GM21723 (cell line): ENCODE measurements around the gene FOXO3.
A peak's percentile ranks its signal among the peaks of the same experiment; 100 is the strongest.

Source experiments
- ATAC-seq: cut with Tn5 transposase; IDR thresholded peaks from one replicate; pipeline ENCODE4 v1.9.1; 2021; ENCODE audit warnings: mild to moderate bottlenecking, moderate library complexity; ENCODE audit not compliant: unreplicated experiment

Gene FOXO3

GRCh38 chr6:108574457-108575141 is 13.9 kb downstream of the FOXO3 start:
- no peak for ATAC-seq

- ATAC-seq = no peak
These were observed 15.3 kb downstream of the FOXO3 start for GRCh38 chr6:108575905-108576494.

- no peak for ATAC-seq
These were observed 16.0 kb downstream of the FOXO3 start for GRCh38 chr6:108576709-108577108.

- no peak for ATAC-seq
These were observed 17.4 kb downstream of the FOXO3 start for GRCh38 chr6:108578166-108578565.

- ATAC-seq = no peak
These were observed 18.0 kb downstream of the FOXO3 start for GRCh38 chr6:108578595-108579327.

- no peak for ATAC-seq
These were observed 18.6 kb downstream of the FOXO3 start for GRCh38 chr6:108579328-108579721.

GRCh38 chr6:108580646-108581045 is 19.9 kb downstream of the FOXO3 start:
- no peak for ATAC-seq

GRCh38 chr6:108581237-108581931 is 20.7 kb downstream of the FOXO3 start:
- ATAC-seq = no peak

- ATAC-seq = no peak
These were observed 21.3 kb downstream of the FOXO3 start for GRCh38 chr6:108581932-108582475.

GRCh38 chr6:108582618-108583017 is 21.9 kb downstream of the FOXO3 start:
- ATAC-seq = no peak

GRCh38 chr6:108584323-108584722 is 23.6 kb downstream of the FOXO3 start:
- ATAC-seq = no peak

GRCh38 chr6:108585359-108585758 is 24.6 kb downstream of the FOXO3 start:
- ATAC-seq = no peak

GRCh38 chr6:108585921-108586536 is 25.3 kb downstream of the FOXO3 start:
- ATAC-seq = no peak

- ATAC-seq = no peak
These were observed 26.7 kb downstream of the FOXO3 start for GRCh38 chr6:108587258-108588059.

- no peak for ATAC-seq
These were observed 27.9 kb downstream of the FOXO3 start for GRCh38 chr6:108588586-108588985.

- no peak for ATAC-seq
These were observed 28.6 kb downstream of the FOXO3 start for GRCh38 chr6:108589244-108589791.

- ATAC-seq = no peak
These were observed 30.5 kb downstream of the FOXO3 start for GRCh38 chr6:108591040-108591816.

GRCh38 chr6:108592371-108593337 is 31.9 kb downstream of the FOXO3 start:
- ATAC-seq = peak; percentile 76
